GM21576 (cell line): ENCODE results near the gene ZC3H7B.
A peak's percentile ranks its signal among the peaks of the same experiment; 100 is the strongest.
"Not testable (repeated sequence)": the region's sequence is repeated elsewhere in the genome, so short reads cannot be mapped to it uniquely, and the experiment has no call there.

ENCODE experiments used
- ATAC-seq: cut with Tn5 transposase; IDR thresholded peaks from one replicate; pipeline ENCODE4 v1.9.1; 2021; ENCODE audit warnings: mild to moderate bottlenecking, moderate library complexity; ENCODE audit not compliant: unreplicated experiment

ZC3H7B gene

DNA sequence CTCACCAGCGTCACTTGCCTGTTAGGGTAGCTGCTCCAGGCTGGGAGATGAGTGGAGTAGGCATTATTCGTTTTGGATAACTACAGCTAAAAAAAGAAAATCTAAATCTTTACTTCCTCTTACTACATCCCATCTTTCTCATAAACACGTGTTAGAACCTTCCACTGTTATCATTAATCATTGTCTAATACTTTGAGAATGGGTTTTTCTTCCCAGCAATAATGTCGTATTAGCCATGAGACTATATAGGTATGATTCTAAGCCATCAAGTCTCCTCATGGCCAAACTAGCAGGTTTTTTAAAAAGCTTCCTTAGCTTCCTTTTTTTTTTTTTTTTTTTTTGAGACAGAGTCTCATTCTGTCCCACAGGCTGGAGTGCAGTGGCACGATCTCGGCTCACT is 76.5 kb downstream of the ZC3H7B start:
- ATAC-seq, result no peak

DNA sequence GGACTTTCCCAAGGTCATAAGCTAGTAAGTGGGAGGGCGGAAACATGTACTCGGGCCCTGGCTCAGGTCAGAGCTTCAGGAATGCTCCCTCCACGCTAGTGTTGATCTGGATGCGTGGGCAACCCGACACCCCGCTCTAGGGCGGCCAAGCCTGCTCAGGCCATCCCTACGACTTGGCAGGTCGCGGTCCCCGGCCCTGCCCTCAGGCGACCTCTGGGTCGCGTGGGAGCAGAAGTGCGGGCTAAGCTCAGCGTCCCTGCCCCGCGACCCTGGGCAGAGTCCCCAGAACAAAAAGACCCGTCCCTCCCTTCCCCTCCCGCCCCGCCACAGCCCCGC is 79.6 kb downstream of the ZC3H7B start:
- peak; percentile 8 for ATAC-seq

DNA sequence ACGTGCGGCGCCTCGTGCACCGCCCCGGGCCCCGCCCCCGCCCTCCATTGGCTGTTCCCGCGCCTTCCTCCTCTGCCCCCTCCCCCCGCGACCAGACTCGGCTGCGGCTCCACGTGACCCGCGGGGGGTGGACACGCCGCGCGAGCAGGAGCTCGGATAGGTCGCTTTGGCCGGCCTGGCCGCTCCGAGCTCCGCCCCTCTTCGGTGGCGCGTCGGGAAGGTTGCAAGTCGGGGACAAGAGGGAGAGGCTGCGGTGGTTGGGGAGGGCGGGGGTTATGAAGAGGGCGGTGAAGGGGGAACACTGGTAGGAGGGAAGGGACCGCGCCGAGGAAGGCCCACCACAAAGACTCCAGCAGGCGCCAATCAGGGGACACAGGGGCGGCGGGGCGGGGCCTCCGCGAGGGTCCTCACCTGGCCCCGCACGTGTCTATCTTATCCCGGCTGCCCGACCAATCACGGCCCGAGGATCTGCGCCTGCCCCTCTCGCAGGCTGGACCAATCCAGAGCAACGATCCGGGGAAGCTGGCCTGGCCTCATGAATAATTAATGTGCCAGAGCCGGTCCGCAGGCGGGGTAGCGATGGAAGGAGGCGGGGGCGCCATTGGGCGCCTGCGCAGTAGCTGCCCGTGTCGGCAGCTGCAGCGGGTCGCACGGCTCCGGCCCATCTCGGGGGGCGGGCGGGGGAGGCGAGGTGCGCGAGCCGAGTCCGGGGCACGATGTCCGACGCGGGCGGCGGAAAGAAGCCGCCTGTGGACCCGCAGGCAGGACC is 80.2 kb downstream of the ZC3H7B start, which contains the start of gene TEF:
Gene TEF, plus strand, starts transcription at position 614 of the 769 bp plus-strand sequence. Its CDS starts 103 bp downstream, at position 717.
- ATAC-seq, result peak; percentile 81

DNA sequence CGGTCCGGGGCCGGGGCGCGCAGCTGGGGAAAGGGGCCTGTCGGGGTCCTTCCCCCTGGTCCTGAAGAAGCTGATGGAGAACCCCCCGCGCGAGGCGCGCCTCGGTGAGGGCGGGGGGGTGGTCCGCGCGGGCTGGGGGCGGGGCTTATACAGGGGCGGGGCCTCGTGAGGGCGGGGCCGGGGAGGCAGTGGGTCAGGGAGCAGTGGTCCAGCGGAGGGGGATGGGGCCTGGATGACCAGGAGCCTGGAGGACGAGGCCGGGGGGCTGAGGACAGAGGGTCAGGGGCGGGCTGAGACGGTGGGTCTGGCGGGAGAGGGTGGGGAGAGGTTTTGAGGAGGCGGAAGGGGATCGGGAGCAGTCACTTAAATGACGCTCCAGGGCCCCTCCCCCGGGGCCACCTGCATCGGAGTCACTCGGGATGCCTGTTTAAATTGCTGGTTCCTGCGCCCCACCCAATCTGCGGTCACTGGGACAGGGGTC is 80.8 kb downstream of the ZC3H7B start:
- peak; percentile 23 for ATAC-seq

DNA sequence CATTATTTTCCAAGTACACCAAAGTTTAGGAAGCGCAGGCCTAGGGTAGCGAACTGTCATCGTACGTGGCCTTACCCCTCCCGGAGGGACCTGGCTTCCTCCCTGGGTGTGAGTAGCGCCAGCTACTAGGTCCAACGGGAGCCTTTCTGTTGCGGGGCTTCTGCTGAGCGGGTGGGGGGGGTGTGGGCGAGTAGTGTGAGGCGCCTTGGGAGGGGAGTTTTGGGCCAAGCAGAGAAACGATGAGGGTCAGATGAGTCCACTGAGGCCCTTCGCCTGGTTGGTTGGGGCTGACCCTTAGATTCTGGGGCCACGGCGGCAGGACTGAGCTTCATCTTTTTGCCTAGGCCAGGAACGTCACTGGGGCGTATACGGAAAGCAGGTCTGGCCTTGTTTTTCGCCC is 81.3 kb downstream of the ZC3H7B start:
- ATAC-seq, result no peak

DNA sequence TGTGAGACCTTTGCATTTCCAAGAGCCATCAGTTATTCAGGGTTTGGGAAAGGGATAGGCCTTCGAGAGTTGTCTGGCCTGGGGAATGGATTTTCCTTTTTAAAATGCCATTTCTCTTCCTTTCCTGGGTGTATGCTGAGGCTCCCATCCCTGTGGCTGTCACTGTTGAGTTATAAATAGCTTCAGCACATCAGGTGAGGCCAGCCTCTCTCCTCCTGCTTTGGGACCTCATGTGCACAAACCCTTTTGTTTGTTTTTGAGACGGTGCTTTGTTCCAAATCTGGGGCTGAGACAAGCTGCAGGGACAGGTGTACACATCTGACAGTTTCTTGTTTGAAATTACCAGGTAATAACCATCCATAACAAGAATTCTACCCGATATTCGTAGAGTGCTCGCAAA is 81.8 kb downstream of the ZC3H7B start:
- no peak for ATAC-seq

DNA sequence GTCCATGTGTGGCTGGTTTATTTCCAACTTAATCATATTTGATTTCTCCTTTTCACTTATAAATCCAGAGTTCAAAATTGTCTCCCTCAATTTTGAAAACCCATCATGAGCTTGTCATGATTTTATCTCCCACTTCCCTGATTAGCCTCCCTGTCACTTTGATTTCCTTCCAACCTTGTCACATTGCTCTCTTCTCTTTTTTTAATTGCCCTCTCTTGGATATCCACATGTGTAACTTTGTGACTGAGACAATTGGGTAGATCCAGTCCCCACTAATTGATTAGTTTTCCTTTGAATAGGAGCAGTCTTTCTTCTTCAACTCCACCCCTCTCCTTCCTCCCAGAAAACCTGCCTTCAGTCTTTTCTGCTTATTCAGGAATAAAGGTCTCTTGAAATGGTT is 82.8 kb downstream of the ZC3H7B start:
- no peak for ATAC-seq

DNA sequence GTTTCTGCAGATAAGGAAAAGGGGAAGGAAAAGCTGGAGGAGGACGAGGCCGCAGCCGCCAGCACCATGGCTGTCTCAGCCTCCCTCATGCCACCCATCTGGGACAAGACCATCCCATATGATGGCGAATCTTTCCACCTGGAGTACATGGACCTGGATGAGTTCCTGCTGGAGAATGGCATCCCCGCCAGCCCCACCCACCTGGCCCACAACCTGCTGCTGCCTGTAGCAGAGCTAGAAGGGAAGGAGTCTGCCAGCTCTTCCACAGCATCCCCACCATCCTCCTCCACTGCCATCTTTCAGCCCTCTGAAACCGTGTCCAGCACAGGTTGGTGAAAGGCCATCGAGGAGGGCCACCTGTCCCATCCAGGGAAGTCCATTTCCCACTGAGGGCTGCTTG is 86.0 kb downstream of the ZC3H7B start:
- no peak for ATAC-seq

DNA sequence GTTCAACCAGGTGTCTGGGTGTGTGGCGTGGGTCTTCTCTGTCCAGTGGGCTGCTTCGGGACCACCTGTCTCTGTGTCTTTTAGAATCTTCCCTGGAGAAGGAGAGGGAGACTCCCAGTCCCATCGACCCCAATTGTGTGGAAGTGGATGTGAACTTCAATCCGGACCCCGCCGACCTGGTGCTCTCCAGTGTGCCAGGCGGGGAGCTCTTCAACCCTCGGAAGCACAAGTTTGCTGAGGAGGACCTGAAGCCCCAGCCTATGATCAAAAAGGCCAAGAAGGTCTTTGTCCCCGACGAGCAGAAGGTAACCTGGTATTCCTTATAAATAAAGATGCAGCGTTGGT is 92.7 kb downstream of the ZC3H7B start:
- no peak for ATAC-seq

DNA sequence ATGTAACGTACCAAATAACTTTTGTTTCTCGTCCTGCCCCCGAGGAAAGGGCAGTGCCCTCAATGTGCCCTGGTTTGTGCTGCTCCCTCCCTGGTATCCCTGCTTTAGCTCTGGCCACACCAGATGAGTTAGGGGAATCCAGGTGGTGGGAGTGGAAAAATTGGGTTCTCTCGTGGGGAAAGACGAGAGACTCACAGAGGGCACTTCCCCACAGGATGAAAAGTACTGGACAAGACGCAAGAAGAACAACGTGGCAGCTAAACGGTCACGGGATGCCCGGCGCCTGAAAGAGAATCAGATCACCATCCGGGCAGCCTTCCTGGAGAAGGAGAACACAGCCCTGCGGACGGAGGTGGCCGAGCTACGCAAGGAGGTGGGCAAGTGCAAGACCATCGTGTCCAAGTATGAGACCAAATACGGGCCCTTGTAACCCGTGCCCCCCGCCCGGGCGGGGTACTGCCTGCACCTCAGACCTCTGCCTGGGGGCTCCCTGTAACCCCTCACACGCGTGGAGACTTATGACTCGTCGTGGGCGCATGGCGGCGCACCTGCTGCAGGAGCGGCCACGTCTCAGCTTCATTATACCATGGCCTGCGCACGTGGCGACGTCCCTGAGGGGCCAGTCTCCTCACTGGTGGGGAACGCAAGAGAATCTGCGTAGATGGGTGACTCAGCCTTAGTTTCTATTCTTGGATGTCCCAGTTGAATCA is 94.4 kb downstream of the ZC3H7B start:
- no peak for ATAC-seq

DNA sequence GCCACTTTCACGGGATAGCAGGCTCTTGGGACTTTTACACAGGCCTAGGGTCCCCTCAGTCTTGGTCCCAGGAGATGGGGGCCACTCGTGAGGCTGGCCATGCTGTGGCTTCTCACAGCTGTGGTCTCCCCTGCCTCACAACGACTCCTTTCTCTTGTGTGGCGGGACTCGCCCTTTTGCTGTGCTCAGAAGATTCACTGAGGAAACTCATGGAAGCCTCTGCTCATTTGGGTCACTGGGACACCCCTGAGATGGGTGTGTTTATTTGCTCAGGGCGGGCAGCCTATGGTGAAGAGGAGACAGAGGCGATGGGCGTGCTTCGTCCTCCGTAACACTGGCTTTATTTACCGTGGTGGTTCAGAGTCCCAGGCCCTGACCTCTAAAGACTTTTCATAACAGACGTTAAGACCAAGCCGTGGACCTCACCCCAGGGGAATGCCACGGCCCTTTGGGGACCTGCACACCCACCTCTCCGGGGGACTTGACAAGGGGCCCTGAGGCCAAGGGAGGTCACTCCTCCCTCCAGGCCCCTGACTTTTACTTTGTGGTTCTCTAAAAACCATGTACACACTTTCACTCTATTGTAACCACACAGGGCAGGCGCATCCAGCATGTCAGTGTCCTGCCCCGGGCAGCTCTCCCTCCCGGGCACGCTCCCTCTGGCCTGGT is 96.0 kb downstream of the ZC3H7B start:
- ATAC-seq, result no peak

DNA sequence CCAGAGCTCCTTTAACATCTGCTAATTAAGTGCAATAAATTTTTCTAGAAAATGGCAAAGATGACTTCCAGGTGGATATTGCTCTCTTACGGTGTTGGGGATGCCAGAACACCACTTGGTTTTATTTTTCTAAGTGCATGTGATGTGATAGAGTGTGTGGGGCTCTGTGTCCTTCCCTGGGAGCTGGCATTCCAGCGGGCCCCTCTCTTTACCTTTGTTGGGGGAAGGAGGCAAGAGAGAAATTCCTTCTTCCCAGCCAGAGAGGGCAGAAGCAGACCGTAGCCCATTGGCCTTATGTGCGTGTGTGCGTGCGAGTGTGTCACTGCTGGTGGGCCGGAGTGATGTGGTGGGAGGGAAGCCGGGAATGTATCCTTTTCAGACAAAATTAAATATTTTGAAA is 97.6 kb downstream of the ZC3H7B start:
- ATAC-seq, result no peak

DNA sequence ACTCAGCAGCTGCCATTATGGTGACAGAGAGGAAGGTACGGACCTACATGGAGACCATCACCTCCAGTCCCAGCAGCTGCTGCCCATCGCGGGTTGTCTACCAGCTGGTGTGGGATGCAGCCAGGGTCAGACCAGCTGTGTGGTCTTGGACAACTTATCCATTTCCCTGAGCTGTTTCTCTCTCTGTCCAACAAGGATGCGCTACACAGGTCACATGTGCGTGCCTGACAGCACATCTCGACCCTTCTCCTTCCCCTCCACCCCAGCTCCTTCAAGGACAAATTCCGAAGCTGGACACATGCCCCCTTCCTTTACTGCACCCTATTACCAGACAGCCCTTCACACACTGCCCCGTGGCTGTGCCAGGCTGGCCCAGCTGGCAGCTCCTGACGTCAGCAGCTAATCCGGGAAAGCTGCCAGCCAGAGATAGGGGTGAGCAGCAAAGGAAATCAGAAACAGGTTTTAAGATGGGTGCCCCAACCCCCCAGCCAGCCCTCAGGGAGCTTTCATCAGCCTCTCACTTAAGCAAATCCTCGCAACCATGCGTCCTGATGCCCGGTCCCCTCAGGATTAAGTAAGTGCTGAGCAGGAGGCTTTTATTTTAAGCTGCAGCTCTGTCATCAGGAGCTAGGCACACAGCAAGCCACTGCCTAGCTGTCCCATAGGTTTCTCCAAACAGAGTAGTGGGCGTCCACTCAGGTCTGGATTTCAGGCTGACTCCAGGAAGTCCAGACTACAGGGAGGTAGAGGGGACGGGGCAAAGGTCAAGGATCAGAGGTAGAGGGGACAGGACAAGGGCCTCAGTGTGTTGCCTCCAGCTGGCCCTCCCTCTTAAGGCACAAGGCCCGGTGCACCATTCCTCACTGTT is 100.7 kb downstream of the ZC3H7B start:
- ATAC-seq, result no peak

DNA sequence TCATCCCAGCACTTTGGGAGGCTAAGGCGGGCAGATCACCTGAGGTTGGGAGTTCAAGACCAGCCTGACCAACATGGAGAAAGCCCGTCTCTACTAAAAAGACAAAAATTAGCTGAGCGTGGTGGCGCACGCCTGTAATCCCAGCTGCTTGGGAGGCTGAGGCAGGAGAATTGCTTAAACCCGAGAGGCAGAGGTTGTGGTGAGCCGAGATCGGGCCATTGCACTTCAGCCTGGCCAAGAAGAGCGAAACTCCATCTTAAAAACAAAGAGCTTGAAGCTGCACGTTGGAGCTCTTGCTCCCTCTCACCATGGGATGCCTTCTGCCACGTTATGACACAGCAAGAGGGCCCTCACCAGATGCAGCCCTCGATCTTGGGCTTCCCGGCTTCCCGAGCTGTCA is 101.5 kb downstream of the ZC3H7B start:
- not testable (repeated sequence) for ATAC-seq

DNA sequence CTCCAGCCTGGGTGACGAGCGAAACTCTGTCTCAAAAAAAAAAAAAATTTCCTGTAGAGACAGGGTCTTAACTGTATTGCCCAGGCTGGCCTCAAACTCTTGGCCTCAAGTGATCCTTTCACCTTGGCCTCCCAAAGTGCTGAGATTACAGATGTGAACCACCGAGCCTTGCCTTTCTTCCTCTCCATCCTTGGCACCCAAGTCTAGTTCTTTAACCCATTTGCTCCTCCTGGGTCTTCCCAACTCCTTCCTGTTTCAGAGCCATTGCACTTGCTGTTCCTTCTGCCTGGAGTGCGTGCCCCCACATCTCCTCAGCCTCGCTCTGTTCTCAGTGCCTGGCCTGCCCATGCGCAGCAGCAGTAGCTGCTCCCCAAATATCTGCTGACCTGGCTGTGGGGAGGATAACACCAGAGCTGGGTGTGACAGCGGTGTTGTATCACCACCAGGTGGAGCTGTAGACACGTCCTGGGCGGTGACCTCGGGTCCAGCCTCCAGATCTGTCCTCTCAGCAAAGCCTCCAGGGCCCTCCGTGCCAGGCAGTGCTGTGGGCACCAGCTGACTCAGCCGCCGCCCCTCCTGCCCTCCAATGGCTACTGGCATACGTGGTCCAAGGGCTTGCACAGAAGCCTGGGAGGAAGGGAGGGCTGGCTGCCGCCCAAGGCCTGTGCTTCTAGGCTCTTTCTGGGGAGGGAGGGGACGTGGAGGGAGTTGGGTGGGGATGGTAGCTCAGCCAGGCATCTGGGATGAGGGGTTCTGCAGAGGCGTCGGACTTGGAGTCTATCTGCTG is 102.4 kb downstream of the ZC3H7B start:
- peak; percentile 71 for ATAC-seq

DNA sequence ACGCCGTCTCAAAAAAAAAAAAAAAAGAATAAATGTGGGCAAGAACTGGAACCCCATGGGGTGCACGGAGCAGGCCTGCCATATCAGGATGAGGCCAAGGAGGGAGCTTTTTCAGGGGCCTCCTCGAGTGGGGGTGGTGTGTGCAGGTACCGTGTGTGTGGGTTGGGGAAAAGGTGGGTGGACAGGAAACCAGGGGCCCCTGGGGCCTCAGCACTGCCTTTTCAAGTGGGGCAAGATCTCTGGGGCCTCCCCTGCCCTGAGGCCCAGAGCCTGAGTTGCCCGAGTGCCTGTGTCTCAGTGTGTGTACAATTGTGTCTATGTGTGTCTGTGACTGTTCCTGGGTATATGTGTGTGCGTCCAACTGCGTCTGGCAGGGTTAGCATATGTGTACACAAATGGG is 104.3 kb downstream of the ZC3H7B start:
- no peak for ATAC-seq

DNA sequence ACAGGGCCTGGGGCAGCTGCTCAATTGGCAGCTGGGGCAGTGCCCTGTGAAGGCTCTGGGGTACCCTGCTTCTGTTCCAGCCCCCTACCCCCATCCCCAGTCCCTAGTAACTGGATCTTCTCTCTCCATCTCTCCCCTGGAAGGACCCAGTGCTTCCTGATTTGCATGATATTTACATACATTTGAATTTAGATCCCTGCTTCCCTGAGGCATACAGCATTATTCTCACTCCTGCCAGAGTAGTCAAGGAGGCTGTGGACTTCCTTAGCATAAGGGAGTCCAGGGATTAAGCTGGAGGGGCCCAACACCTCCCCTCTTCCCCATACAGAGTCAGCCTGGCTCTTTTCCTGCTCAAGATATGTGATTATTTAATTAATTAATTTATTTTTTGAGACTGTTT is 105.1 kb downstream of the ZC3H7B start:
- no peak for ATAC-seq

DNA sequence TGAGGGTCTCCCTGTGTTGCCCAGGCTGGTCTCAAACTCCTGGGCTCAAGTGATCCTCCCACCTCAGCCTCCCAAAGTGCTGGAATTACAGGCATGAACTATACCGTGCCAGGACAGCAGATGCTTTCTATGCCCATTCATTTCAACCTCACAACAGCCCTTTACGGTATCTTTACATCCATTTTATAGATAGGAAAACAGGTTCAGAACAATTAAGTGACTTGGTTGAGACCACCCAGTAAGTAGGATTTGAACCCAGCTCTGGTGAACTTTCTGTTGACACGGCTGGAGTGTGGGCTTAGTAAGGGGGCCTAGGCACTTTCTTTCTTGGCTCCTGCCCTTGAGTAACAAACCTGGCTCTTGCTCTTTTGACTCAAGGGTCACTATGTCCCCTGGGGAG is 106.1 kb downstream of the ZC3H7B start:
- no peak for ATAC-seq

DNA sequence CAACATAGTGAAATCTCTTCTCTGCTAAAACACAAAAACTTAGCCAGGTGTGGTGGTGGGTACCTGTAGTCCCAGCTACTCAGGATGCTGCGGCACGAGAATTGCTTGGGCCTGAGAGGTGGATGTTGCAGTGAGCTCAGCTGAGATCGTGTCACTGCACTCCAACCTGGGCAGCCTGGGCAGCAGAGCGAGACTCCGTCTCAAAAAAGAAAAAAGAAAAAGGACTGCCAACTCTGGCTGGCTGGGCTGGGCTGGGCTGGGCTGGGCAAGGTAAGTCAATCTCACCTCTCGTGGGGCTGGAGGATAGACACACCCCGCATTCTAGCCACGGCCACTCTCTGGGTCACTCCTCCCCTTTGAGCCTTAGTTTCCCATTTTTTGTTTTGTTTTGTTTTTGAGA is 107.3 kb downstream of the ZC3H7B start:
- ATAC-seq, result no peak
